HepG2 (cell line): ENCODE data around the gene NBEAL2. TPM values are rescaled to one million over a fixed set of nuclear protein-coding genes. Genes with fewer than 3 reads are reported as not detected.

ENCODE experiments used
- FOXA3 ChIP-seq: IDR thresholded peaks from 2 replicates; pipeline ENCODE4 v1.6.1; 2016; ENCODE audit warnings: missing genetic modification reagents, missing compliant biosample characterization
- GMEB1 ChIP-seq: sonication (generic); formaldehyde crosslinking; IDR thresholded peaks from 2 replicates; pipeline ENCODE4 v1.5.1; 2020; ENCODE audit warnings: missing genetic modification reagents, mild to moderate bottlenecking, borderline replicate concordance
- MTERF4 ChIP-seq: sonication (generic); formaldehyde crosslinking; IDR thresholded peaks from 2 replicates; pipeline ENCODE4 v1.8.0; 2023; ENCODE audit warnings: mild to moderate bottlenecking, missing genetic modification reagents
- NCOA1 ChIP-seq: sonication (generic); formaldehyde crosslinking; IDR thresholded peaks from 2 replicates; pipeline ENCODE4 v1.9.0; 2021; ENCODE audit warnings: missing genetic modification reagents
- POLR2AphosphoS2 ChIP-seq: IDR thresholded peaks from 2 replicates; pipeline ENCODE4 v1.6.1; 2011; ENCODE audit warnings: low read depth, low read length, improper control_type of control experiment
- THAP7 ChIP-seq: sonication (generic); formaldehyde crosslinking; IDR thresholded peaks from 2 replicates; pipeline ENCODE4 v1.8.1; 2023; ENCODE audit warnings: mild to moderate bottlenecking, missing genetic modification reagents
- THRA ChIP-seq: sonication (generic); formaldehyde crosslinking; IDR thresholded peaks from 2 replicates; pipeline ENCODE4 v1.4.0; 2020; ENCODE audit warnings: missing genetic modification reagents, borderline replicate concordance
- ZBTB7A ChIP-seq: sonication (generic); formaldehyde crosslinking; IDR thresholded peaks from 2 replicates; pipeline ENCODE4 v1.8.0; 2022; ENCODE audit warnings: mild to moderate bottlenecking, missing genetic modification reagents
- ZFX ChIP-seq: sonication (generic); formaldehyde crosslinking; IDR thresholded peaks from 2 replicates; pipeline ENCODE4 v1.4.0; 2020; ENCODE audit warnings: mild to moderate bottlenecking, low read depth, missing genetic modification reagents, moderate library complexity
- ZNF142 ChIP-seq: sonication (generic); formaldehyde crosslinking; IDR thresholded peaks from 2 replicates; pipeline ENCODE4 v1.4.0; 2020; ENCODE audit warnings: missing genetic modification reagents
- ZNF256 ChIP-seq: sonication (generic); formaldehyde crosslinking; conservative IDR thresholded peaks from 2 replicates; pipeline ENCODE4 v1.4.0; 2020; ENCODE audit warnings: missing genetic modification reagents
- ZNF580 ChIP-seq: IDR thresholded peaks from 2 replicates; pipeline ENCODE4 v1.6.1; 2016; ENCODE audit warnings: low read depth, borderline replicate concordance
- ZNF792 ChIP-seq: IDR thresholded peaks from 2 replicates; pipeline ENCODE4 v1.6.1; 2016
- ZSCAN5A ChIP-seq: sonication (generic); formaldehyde crosslinking; IDR thresholded peaks from 2 replicates; pipeline ENCODE4 v1.8.0; 2022; ENCODE audit warnings: mild to moderate bottlenecking, missing genetic modification reagents, borderline replicate concordance
- polyA plus RNA-seq, 8 experiments: library from polyadenylated mRNA; depleted of rRNA in 3 of 8; stranded (reverse) in 7 of 8; unstranded in 1 of 8; fragments of >200 nt; fragmentation: Illumina TruSeq in 4 of 8; extraction: Trizol in 4 of 8; gene quantifications; 2 replicates each; pipeline versions ENCODE4 v1.2.1 to v1.2.3, GENCODE V29; 2011 to 2016; ENCODE audit warnings: low read depth in 4 of 8, missing spikeins in 1 of 8, mixed read lengths in 1 of 8; ENCODE audit not compliant: insufficient read depth in 1 of 8
- total RNA-seq, 5 experiments: library from RNA; depleted of rRNA; stranded (reverse); fragments of >200 nt; fragmentation: Illumina TruSeq; extraction: Trizol; gene quantifications; 2 replicates each; pipeline ENCODE4 v1.2.3, GENCODE V29; 2016; ENCODE audit warnings: low read depth in 1 of 5

The NBEAL2 gene
- total and polyA plus RNA-seq, 2 of the 13 experiments (the other 11 are each of a cell fraction or from before 2014, with no cell fraction given), result 9.7 to 12.4 TPM

GRCh38 chr3:46998121-46998851, 18.8 kb downstream of the NBEAL2 start (continued):
- TF ChIP-seq ZSCAN5A (CRISPR knock-in tag), result no peak
- peak; percentile 47; the same call in 1 of the 2 replicates for TF ChIP-seq THRA (CRISPR knock-in tag)
- no peak for TF ChIP-seq ZNF256 (CRISPR knock-in tag)
- no peak for TF ChIP-seq THAP7 (CRISPR knock-in tag)
- TF ChIP-seq ZNF580 (CRISPR knock-in tag), result peak; percentile 67; the same call in 1 of the 2 replicates
- TF ChIP-seq GMEB1 (CRISPR knock-in tag), result 0 out of 2 replicates have a peak, but pooled peaks have one; percentile 23
- TF ChIP-seq ZNF142 (CRISPR knock-in tag), result no peak
- TF ChIP-seq POLR2AphosphoS2, result no peak
- no peak for TF ChIP-seq NCOA1 (CRISPR knock-in tag)
- TF ChIP-seq ZBTB7A (CRISPR knock-in tag), result peak; percentile 31; the same call in 1 of the 2 replicates
- peak; percentile 41; the same call in 1 of the 2 replicates for TF ChIP-seq ZFX (CRISPR knock-in tag)
- no peak for TF ChIP-seq ZNF792 (CRISPR knock-in tag)
- TF ChIP-seq MTERF4 (CRISPR knock-in tag), result no peak
- no peak; the same call in 1 of the 2 replicates for TF ChIP-seq FOXA3 (CRISPR knock-in tag)
